GM19324 (cell line): ENCODE results near the gene PDZD7.

ENCODE experiments used
- ATAC-seq: cut with Tn5 transposase; IDR thresholded peaks from one replicate; pipeline ENCODE4 v1.9.1; 2021; ENCODE audit warnings: mild to moderate bottlenecking, moderate library complexity; ENCODE audit not compliant: unreplicated experiment, low FRiP score

The PDZD7 gene

DNA sequence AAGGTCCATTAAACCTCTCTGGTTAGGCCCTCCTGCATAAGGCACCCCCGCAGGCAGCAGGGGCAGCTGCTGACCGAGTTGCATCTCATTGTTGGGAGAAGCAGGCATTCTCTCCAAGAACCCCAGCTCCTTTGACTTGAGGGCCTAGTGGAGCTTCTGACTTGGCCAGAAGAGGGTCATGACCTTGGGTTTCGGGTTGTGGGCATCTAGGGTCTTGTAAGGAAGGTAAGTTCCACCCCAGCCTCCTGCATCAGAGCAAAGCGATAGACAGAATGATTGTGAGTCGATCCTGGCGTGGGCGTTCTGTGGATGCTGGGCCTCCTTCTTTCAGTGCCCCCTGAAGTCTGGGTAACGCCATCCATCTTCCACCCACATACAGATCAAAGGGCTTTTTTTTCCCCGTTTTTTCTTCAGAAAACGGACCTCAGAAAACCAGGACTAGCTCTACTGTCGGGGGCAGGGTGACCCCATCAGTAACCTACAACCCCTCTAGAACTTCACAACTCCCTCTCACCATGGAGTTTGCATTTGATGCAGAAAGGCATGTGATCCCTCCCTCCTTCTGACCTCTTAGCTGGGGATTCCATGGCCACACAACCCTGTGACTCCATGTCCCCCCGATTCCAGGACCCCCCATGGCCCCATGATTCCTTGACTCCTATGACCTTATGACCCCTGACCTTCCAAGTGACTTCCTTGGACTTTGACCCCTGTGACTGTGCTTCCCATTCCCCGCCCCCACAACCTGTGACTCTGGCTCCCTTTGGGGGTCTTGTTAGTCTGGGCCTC is 58.6 kb downstream of the PDZD7 start:
- ATAC-seq, result no peak

DNA sequence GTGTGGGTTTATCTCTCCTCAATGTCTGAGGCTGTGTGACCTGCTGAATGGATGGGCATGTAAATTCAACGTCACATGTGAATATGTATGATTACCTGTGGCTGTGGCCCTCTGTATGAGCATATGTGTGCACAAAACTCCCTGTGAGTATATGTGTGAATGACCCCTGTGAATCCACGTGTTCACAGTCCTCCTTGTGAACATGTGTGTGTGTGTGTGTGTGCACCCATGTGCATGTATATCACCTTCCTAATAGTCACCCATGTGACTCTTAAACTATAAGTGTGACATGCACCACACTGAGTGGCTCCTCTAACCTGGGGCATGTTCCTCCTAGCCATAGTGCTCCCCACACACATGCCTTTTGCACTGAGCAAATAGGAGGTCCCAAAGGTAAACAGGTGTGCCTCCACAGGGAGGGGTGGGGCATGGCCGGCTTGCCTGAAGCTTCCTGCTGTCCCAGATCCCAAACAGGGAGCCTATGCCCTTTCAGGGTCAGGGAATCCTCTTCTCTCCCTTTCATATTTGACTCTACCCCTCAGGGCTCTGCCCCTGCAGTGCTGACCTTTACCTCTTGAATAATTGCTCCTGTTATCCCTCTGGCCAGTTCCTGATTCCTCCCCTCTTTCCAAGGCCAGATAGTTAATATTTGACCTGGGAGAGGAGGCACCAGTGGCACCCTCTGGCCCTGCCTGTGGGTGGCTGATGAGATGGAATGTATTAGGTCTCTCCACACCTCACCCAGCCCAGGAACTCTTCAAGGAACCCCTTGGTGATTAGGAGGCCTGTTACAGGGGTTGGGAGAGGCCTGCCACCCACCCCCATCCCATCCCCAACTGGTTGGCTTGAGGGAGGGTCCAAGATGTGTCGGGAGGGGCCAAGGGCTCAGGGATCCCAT is 59.8 kb downstream of the PDZD7 start:
- no peak for ATAC-seq

DNA sequence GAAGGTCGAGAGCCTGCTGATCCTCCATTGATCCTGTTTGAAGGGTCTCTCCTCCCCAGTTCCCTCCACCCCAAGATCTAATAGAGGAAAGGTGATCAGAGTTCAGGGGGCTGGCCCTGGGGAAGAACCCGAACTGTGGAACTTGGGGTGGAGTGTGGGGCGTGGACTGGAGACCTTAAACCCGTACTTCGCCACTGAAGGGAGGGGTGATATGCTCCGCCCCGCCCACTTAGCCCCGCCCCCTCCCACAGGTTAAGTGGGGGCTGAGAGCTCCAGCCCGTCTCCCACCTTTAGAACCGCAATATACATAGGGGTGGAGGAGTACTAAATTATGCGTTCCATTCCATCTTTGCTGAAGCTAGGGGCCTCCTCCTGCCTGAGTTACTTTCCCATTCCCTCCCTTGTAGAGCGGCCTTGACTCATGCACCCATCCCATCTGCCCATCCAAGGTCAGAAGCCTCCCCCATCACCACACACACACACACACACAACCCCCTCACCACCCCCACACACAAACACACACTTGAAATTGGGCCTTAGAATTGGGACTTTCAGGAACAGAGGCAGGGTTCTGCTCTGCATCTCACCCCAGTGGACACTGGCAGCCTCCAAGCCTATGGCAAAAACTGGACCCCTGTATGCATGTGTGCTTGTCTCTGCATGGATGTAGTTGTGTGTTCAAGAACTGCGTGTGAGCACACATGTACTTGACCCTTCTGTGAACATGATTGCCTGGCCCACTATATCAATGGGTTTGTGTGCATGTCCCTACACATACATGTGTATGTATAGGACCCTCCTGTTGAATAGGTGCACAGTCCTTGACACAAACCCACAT is 60.6 kb downstream of the PDZD7 start:
- ATAC-seq, result no peak

DNA sequence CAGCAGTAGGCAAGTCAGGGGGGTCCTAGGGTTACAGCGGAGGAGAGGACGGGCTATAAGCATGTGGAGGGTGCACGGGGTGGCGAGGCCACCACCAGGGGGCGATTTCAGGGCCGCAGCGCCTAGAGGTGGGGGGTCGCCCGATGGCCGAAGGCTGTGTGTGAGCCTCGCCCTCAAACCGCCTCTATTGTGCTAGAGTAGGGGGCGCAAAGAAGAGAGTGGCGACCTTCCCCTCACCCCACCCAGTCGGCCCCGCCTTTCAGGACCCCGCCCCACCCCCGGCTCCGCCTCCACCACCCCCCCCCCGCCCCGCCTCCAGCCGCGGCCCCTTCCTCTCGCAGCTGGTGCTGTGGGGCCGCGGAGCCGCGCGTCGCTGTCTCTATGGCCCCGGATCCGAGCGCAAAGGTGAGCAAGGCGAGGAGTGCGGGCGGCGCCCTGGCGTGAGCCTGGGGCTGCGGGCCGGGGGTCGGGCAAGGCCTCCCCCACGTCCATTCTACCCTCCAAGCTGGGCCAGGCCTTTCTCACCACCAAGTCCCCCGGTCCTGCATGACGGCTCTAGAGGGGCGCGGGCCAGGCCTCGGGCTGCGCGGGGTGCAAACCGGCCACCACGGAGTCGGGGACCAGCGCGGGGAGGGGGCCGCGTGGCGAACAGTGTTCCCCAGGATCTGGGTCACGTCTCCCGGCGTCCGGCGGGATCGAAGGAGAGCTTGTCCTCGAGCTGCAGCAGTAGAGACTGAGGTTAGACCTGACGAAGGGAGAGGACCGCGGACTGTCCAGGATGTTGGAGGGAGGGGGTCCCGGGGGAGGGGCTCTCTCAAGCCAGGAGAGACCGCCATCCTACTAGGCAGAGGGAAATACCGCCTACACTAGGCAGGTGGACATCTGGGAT is 61.5 kb downstream of the PDZD7 start, which contains the start of gene SEMA4G:
Gene SEMA4G, plus strand, starts transcription at position 318 of the 889 bp plus-strand sequence. CDS start 3,409 bp downstream, outside the sequence.
- ATAC-seq, result no peak

DNA sequence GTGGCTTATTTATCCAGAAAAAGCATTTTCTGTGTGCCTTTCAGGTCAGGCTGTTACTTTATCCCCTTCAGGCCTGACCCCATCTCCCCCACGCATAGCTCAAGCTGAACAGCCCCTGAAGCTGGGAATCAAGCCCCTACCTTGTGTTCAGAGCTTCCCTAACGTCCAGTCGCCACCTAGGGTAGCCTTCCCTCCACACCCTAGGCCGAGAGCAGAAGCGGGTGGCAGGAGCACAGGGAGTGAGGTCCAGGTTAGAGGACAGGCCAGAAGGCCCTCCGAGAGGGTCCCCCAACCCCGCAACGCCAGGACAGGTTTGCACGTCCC is 62.1 kb downstream of the PDZD7 start:
- ATAC-seq, result no peak

DNA sequence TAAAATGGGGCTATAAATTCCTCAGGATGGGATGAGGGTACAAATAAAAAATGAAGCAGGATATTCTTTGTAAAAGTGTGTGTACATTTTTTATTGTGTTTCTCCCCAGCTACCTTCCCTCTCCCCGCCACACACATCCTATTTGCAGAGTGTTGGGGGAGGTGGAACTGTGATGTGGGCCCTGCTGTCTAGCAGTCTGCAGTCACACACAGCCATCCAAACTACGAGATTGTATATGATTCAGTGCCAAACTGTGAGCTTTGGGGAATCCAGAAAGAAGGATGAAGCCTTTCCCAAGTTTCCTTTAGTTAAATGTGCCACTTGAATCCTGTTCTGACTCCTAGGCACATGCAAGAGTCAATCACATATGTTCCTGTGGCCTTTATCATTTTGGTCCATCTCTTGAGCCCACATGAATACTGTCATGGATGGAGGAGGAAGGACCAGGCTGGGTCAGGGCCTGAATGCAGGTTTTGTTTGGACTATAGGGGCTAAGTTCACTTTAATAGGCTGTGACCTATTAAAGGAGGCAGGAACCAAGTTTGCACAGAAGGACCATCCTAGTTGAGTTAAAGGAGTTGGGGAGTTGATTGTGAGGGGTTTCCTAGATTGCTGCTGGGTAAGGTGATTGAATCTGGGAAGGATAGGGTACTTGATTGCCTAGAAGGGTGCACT is 62.7 kb downstream of the PDZD7 start:
- ATAC-seq, result no peak

DNA sequence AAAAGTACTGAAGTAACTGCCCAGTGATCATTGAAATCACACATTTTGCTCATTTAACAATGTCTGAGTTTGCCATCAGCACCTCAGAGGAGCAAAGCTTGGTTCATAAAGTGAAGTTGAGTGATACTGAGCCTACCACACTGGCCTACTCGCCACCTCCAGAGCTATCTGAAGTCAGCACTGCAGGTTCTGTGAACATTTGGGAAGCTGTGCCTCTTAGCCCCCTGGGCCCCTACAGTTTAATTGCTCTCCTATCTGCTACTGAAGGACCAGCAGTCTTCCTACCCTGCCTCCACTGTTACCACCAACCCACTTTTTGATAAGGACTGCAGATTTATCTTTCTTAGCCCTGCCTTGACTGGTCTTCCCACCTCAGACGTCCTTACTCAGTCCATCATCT is 63.6 kb downstream of the PDZD7 start:
- ATAC-seq, result no peak

DNA sequence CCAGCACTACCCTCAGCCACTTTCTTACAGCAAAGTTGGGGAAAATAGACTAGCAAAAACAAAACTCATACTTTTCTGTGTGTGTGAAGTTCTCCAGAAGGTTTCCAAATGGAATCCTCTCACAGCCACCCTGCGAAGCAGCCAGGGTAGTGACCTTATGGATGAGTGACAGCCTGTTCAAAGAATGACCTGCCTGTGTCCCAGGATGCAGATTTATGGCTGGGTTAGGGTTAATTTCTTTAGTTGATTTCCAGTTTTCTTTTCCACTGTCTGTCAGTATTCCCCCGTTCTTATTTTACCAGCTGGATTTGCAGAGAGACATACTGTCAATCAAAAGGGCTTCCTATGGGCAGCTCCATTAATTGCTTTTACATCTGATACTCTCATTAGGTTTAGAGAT is 64.0 kb downstream of the PDZD7 start:
- no peak for ATAC-seq

DNA sequence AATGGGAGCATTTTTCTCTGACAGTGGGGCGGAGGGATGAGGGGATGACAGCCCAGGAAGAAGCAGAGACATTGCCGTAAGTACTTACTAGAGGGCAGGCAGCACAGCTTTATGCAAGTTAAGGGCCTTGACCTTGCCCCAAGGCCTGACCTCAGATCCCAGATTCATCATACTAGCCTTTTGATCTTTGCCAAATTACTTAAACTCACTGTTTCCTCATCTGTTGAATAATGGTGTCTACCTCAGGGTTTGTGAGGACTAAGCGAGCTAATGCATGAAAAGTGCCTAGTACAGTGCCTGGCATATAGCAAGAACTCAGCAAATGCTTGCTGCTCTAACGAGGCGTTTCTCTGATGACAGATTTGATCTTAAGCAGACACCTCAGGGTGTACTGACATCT is 65.1 kb downstream of the PDZD7 start:
- ATAC-seq, result no peak

DNA sequence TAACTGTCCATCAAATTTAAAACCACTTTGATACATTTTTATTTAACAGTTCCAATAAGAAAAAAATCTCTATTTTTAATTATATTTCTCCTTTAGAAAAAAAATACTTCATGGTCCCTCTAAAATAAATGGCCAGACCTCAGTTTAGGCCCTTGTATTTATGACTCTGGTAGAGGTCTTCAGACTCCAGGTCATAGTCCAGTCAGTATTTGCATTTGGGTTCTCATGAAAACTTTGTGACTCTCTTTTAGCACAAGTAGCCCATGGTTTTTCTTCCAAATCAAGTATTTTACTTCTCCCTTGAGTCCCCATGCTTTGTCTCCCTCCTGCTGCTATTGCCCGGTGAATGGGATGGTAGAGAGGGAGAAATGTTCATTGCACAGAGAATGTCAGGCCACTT is 67.1 kb downstream of the PDZD7 start:
- no peak for ATAC-seq

DNA sequence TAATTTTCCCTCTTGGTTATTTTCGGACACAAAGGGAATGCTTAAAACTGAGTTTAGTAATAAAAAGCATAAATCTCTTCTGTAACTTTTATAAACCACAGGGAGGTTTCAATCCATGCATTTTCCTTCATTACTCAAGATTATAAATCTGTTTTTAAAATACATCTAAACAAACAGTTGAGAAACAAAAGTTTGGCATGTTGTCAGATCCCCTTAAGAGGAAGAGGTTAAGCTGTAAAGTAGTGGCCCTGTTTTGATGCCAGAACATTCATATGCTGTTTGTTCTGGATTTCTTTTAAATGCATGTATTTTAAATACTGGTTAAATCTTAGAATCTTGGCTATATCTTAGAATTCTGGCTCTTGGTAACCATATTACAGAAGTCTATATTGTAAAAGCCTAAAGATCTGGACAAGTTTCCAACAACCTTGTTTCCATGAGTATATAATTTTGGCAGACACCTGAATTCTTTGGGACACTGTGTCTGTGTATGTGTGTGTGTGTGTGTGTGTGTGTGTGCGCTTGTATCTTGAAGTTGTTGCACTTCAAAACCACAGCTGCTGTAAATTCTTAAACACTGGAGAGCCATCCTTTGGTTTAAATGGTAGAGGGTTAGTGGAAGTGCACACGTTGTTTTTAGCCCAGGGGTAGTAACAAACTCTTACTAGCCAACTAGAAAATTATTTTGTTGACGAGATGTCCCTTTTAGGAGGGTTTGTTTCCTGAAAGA is 68.4 kb downstream of the PDZD7 start:
- no peak for ATAC-seq

DNA sequence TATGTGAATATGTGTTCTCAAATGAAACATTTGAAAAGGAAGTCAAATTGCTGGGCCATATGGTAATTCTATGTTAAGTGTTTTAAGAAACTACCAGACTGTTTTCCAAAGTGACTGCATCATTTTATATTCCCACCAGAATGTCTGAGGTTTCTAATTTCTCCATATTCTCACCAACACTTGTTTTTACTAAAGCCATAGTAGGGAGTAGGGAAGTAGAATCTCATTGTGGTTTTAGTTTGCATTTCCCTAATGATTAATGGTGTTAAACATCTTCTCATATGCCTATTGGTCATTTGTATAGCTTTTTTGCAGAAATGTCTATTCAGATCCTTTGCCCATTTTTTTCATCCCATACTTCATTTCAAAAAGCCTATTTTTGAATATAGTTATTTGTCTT is 70.7 kb downstream of the PDZD7 start:
- no peak for ATAC-seq
